Upper lobe of left lung (tissue), 6 donors: Measurements from ENCODE around the gene COPG2. TPM values are rescaled to one million over a fixed set of nuclear protein-coding genes. Genes with fewer than 3 reads are reported as not detected.
A peak's percentile ranks its signal among the peaks of the same experiment; 100 is the strongest.
"Not testable (repeated sequence)": the region's sequence is repeated elsewhere in the genome, so short reads cannot be mapped to it uniquely, and the experiment has no call there.

Source experiments
- ATAC-seq, 2 donors: fragments of 200-7000 bp; cut with Tn5 transposase; one replicate each; pipeline ENCODE4 v1.9.1; 2022; ENCODE audit warnings: mild to moderate bottlenecking in 2 of 2, moderate library complexity in 2 of 2; ENCODE audit not compliant: low FRiP score in 2 of 2
- DNase-seq, 2 donors: peaks; one replicate each; pipeline ENCODE4 v3.0.0-alpha.2; 2019 to 2020
- H3K27ac ChIP-seq, 4 donors: fragments of 200-600 bp; sonication (generic); one replicate each; pipeline ENCODE4 v1.5.1; 2016 to 2019
- H3K27me3 ChIP-seq, 4 donors: fragments of 200-600 bp; sonication (generic); one replicate each; pipeline ENCODE4 v1.5.1; 2017 to 2019
- H3K36me3 ChIP-seq, 4 donors: fragments of 200-600 bp; sonication (generic); one replicate each; pipeline ENCODE4 v1.5.1; 2016 to 2019
- H3K4me1 ChIP-seq, 4 donors: fragments of 200-600 bp; sonication (generic); one replicate each; pipeline ENCODE4 v1.5.1; 2018 to 2019
- H3K4me3 ChIP-seq, 4 donors: fragments of 200-600 bp; sonication (generic); one replicate each; pipeline ENCODE4 v1.5.1; 2017 to 2019; ENCODE audit warnings: mild to moderate bottlenecking in 2 of 4, moderate library complexity in 1 of 4
- H3K9me3 ChIP-seq, 4 donors: fragments of 200-600 bp; sonication (generic); one replicate each; pipeline ENCODE4 v1.5.1; 2018 to 2019
- EP300 ChIP-seq, 4 donors: sonication (generic); formaldehyde crosslinking; IDR thresholded peaks; one replicate each; pipeline ENCODE4 v1.5.1; 2017; ENCODE audit warnings: antibody characterized with exemption in 4 of 4, control low read depth in 2 of 4
- POLR2A ChIP-seq, 4 donors: fragments of 450-650 bp; IDR thresholded peaks; one replicate each; pipeline ENCODE4 v1.5.1; 2016 to 2017; ENCODE audit warnings: antibody characterized with exemption in 4 of 4, mild to moderate bottlenecking in 2 of 4
- POLR2AphosphoS5 ChIP-seq, 2 donors: sonication (generic); formaldehyde crosslinking; IDR thresholded peaks; one replicate each; pipeline ENCODE4 v1.5.1; 2017; ENCODE audit warnings: antibody characterized with exemption in 2 of 2
- WGBS, 2 donors: methylation state at CpG; one replicate each; pipeline ENCODE4 v1.1.5; 2017 to 2018; 5-methylcytosine and 5-hydroxymethylcytosine counted together
- total RNA-seq, 6 donors: library from RNA; depleted of rRNA in 4 of 6; stranded (reverse); fragments of >200 nt in 4 of 6; gene quantifications; one replicate each; pipeline versions ENCODE4 v1.1.0 to v1.2.1, GENCODE V29; 2016 to 2021
- TF ChIP-seq, protein P1 (sequence below), 6 experiments: fragments of 450-650 bp in 4 of 6; fragments of 200-600 bp in 2 of 6; sonication (generic) in 2 of 6; IDR thresholded peaks; one replicate each; pipeline ENCODE4 v1.5.1; 2016 to 2019; ENCODE audit warnings: antibody characterized with exemption in 6 of 6
- donor health status: DM: no; HTN: no; CAD: no; lungs with moderate emphysema.
- donor health status: DM: no; HTN: yes; CAD: no; lungs with severe emphysema.

COPG2 gene
- total RNA-seq, 6 donors from 2014 or later = 8.4 to 18.7 (median 13.9) TPM

DNA sequence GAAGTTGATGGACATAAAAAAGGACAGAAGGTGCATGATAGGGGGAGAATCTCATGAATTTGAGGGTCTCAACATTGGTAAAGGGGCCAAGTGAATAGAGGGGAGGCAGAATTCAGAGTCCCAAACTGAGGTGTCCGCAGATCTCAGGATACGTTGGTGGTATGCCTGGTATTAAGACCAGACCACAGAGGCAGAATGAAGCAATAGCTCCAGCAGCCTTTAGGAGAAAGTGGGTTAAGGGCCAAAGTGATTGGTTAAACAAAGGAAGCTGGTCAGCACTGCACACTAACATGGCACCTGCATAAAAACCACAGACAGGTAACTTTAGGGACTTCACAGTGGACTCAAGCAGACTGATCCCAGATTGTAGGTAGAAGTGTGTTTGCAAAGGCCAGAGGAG is 139.1 kb downstream of the COPG2 start:
- TF ChIP-seq POLR2AphosphoS5 (IDR thresholded peaks at IDR 0.05) (no peak), EP300 (IDR thresholded peaks at IDR 0.05) (no peak), POLR2A (IDR thresholded peaks at IDR 0.05) (no peak)
- TF ChIP-seq, protein P1, sequence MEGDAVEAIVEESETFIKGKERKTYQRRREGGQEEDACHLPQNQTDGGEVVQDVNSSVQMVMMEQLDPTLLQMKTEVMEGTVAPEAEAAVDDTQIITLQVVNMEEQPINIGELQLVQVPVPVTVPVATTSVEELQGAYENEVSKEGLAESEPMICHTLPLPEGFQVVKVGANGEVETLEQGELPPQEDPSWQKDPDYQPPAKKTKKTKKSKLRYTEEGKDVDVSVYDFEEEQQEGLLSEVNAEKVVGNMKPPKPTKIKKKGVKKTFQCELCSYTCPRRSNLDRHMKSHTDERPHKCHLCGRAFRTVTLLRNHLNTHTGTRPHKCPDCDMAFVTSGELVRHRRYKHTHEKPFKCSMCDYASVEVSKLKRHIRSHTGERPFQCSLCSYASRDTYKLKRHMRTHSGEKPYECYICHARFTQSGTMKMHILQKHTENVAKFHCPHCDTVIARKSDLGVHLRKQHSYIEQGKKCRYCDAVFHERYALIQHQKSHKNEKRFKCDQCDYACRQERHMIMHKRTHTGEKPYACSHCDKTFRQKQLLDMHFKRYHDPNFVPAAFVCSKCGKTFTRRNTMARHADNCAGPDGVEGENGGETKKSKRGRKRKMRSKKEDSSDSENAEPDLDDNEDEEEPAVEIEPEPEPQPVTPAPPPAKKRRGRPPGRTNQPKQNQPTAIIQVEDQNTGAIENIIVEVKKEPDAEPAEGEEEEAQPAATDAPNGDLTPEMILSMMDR (IDR thresholded peaks at IDR 0.05) = no peak
- H3K9me3 ChIP-seq = no peaks in the 10 kb centered on the region
- ATAC-seq = no peak
- H3K36me3 ChIP-seq = peaks cover 0 to 20% (median 1%) of the 10 kb centered on the region in 4 donors
- WGBS, 2 donors = 84 to 92% methylated on average over 2 of the region's 2 CpGs
- no peaks in the 10 kb centered on the region for H3K27me3 ChIP-seq
- peaks cover 0 to 10% (median 1%) of the 10 kb centered on the region in 4 donors for H3K4me1 ChIP-seq
- no peak overlapping the region for H3K4me3 ChIP-seq
- DNase-seq = no peak
- H3K27ac ChIP-seq = peak overlapping the region in 1 of 4 donors; percentile 10

DNA sequence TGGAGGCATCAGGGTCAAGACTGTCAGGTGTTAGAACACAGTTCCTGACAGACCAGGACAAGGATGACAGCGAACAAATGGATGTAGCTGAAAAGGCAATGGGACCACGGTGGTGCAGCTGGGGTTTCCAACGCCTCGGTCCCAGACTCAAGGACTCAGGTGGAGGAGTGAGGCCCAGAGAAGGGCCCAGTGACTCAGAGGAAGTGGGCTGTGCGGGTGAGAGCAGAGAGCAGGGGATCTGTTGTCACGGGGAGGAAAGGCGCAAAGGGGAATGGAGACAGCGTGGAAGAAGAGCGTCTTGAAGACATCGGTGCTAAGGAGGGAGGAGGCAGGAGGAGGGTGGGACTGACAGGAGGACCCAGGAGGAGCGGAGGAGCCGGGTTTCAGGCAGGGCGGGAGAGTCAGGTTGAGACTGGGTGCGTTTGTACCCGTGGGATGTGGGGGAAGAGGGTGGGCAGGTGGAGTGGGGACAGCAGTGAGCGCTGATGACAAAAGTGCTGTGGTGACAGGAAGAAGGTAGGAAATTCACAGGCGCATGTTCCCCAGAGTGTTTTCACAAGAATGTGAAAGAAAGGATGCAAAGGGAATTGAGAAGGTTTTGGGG is 140.7 kb downstream of the COPG2 start:
- not testable (repeated sequence) for H3K9me3 ChIP-seq, H3K27ac ChIP-seq, H3K4me3 ChIP-seq, DNase-seq, ATAC-seq, H3K4me1 ChIP-seq, H3K27me3 ChIP-seq
- 80 to 88% methylated on average over 17 of the region's 17 CpGs for WGBS, 2 donors
- peaks cover 0 to 15% (median 1%) of the 10 kb centered on the region in 4 donors for H3K36me3 ChIP-seq

DNA sequence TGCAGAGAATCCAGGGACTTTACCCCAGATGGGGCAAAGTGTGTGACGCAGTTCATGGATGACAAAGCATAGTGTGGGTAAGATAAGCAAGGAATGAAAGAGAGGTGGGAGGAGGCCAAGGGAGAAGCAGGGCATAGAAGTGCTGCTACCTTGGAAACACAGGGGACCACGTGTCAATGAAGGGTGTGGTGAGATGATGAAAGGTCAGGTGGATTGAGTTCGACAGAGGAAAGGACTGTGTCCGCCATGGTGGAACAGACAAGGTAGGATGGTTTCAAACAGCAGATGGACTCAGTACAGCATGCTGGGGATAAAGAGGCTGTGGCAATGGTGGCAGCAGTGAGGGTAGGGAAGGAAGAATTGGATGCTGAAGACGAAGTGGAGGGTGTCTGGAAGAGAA is 143.9 kb downstream of the COPG2 start:
- TF ChIP-seq EP300 (IDR thresholded peaks at IDR 0.05) (no peak), POLR2AphosphoS5 (IDR thresholded peaks at IDR 0.05) (no peak), POLR2A (IDR thresholded peaks at IDR 0.05) (no peak)
- TF ChIP-seq, protein P1 (IDR thresholded peaks at IDR 0.05) = no peak
- Histone ChIP-seq H3K27ac (no peak overlapping the region), H3K36me3 (peaks cover 0 to 4% (median 0%) of the 10 kb centered on the region in 4 donors), H3K4me1 (peaks cover 0 to 9% (median 4%) of the 10 kb centered on the region in 4 donors), H3K4me3 (no peak overlapping the region), H3K9me3 (no peaks in the 10 kb centered on the region), H3K27me3 (no peaks in the 10 kb centered on the region)
- no peak for DNase-seq
- 93 to 97% methylated on average over 5 of the region's 5 CpGs for WGBS, 2 donors
- no peak for ATAC-seq

DNA sequence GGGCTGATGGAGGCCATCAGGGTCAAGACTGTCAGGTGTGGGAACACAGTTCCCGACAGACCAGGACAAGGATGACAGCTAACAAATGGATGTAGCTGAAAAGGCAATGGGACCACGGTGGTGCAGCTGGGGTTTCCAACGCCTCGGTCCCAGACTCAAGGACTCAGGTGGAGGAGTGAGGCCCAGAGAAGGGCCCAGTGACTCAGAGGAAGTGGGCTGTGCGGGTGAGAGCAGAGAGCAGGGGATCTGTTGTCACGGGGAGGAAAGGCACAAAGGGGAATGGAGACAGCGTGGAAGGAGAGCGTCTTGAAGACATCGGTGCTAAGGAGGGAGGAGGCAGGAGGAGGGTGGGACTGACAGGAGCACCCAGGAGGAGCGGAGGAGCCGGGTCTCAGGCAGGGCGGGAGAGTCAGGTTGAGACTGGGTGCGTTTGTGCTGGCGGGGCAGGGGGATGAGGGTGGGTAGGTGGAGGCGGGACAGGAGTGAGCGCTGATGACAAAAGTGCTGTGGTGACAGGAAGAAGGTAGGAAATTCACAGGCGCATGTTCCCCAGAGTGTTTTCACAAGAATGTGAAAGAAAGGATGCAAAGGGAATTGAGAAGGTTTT is 144.9 kb downstream of the COPG2 start:
- DNase-seq = peak in 1 of 2 donors; percentile 33
- H3K27ac ChIP-seq, H3K9me3 ChIP-seq, H3K36me3 ChIP-seq, ATAC-seq, H3K27me3 ChIP-seq, H3K4me1 ChIP-seq, H3K4me3 ChIP-seq: not testable (repeated sequence)
- 85 to 90% methylated on average over 15 to 17 of the region's 17 CpGs for WGBS, 2 donors

DNA sequence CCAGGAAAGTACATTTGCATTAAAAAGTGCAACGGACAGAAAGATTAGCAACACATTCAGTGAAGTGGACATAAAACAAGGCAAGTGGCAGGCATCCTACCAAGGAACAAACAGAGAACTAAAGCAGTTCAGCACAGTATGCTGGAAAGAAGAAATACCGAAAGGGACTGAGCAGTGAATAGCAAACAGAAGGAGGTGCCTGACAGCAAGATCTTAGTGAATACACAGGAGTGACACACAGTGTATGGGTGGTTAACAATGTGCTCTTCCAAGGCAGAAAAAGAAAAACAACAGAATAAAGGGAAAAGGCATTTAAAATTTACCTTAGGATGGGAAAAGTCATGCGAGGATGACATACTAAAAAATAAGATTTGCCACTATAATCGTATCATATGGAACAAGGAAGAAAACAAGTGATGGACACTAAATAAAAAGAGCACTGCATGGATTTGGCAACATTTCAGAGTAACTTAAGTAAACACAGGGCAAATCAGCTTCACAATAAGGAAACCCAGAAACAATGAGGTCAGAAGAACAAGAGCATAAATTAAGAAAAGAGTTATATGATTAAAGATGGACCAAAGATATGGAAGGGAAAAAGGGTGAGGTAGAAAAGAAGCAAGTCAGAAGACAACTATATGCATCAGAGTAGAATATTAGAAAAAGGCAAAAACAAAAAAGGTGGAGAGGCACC is 147.1 kb downstream of the COPG2 start:
- TF ChIP-seq POLR2A (IDR thresholded peaks at IDR 0.05) = no peak
- TF ChIP-seq EP300 (IDR thresholded peaks at IDR 0.05) = no peak
- no peak for TF ChIP-seq POLR2AphosphoS5 (IDR thresholded peaks at IDR 0.05)
- TF ChIP-seq, protein P1 (IDR thresholded peaks at IDR 0.05) = no peak
- Histone ChIP-seq H3K4me3 (no peak overlapping the region), H3K27ac (peak overlapping the region in 1 of 4 donors; percentile 10), H3K27me3 (no peaks in the 10 kb centered on the region), H3K36me3 (peaks cover 0 to 4% (median 0%) of the 10 kb centered on the region in 4 donors), H3K9me3 (no peaks in the 10 kb centered on the region), H3K4me1 (peaks cover 0 to 5% (median 0%) of the 10 kb centered on the region in 4 donors)
- DNase-seq (no peak), ATAC-seq (no peak)
- WGBS, 2 donors = 76 to 77% methylated on average over 4 of the region's 4 CpGs
